GM10266 (cell line): ENCODE results near the gene GAP43.

Experiments used
- DNase-seq: peaks from one replicate; pipeline ENCODE4 v3.0.0; 2012; ENCODE audit errors: extremely low spot score
- CTCF ChIP-seq: IDR thresholded peaks from 2 replicates; pipeline ENCODE4 v1.5.1; 2012; ENCODE audit warnings: mild to moderate bottlenecking, low read depth; ENCODE audit not compliant: control insufficient read depth, insufficient read depth; ENCODE audit errors: missing control alignments

GAP43 gene

GRCh38 chr3:115758076-115758763 is 134.9 kb downstream of the GAP43 start:
- no peak for TF ChIP-seq CTCF
- no peak for DNase-seq

- no peak for DNase-seq
- TF ChIP-seq CTCF, result no peak
Observed at GRCh38 chr3:115760716-115761115, 137.4 kb downstream of the GAP43 start.

- TF ChIP-seq CTCF, result no peak
- DNase-seq, result no peak
Observed at GRCh38 chr3:115761927-115762305, 138.6 kb downstream of the GAP43 start.

GRCh38 chr3:115766587-115767482 is 143.5 kb downstream of the GAP43 start:
- no peak for TF ChIP-seq CTCF
- no peak for DNase-seq

- no peak for TF ChIP-seq CTCF
- DNase-seq, result no peak
Observed at GRCh38 chr3:115768661-115769060, 145.4 kb downstream of the GAP43 start.
